BLaER1 treated with 17β-estradiol and CSF1 and Interleukin-3, amounts not matched to agents 10 nM and 100 nM (cell line): Measurements from ENCODE around the gene CALML5.

Experiments used
- H3K27ac ChIP-seq, 11 experiments: shearing (Covaris generic); formaldehyde crosslinking; 2 replicates each; pipeline ENCODE4 v1.8.1; 2022
- H3K27me3 ChIP-seq, 11 experiments: shearing (Covaris generic); formaldehyde crosslinking; 2 replicates each; pipeline ENCODE4 v1.8.1; 2022
- H3K36me3 ChIP-seq, 11 experiments: shearing (Covaris generic); formaldehyde crosslinking; 2 replicates each; pipeline ENCODE4 v1.8.1; 2022
- H3K4me1 ChIP-seq, 10 experiments: shearing (Covaris generic); formaldehyde crosslinking; 2 replicates each; pipeline ENCODE4 v1.8.1; 2022
- H3K4me2 ChIP-seq, 11 experiments: shearing (Covaris generic); formaldehyde crosslinking; 2 replicates each; pipeline ENCODE4 v1.8.1; 2022
- H3K4me3 ChIP-seq, 10 experiments: shearing (Covaris generic); formaldehyde crosslinking; 2 replicates each; pipeline ENCODE4 v1.8.1; 2022
- H3K9ac ChIP-seq, 11 experiments: shearing (Covaris generic); formaldehyde crosslinking; 2 replicates each; pipeline ENCODE4 v1.8.1; 2022
- H3K9me3 ChIP-seq, 11 experiments: shearing (Covaris generic); formaldehyde crosslinking; replicated peaks in 1 of 11; 2 replicates each; pipeline ENCODE4 v1.8.1; 2022
- H4K20me1 ChIP-seq, 11 experiments: shearing (Covaris generic); formaldehyde crosslinking; 2 replicates each; pipeline ENCODE4 v1.8.1; 2022
- Cebpa-rat ChIP-seq, 11 experiments: shearing (Covaris generic); IDR thresholded peaks; 2 replicates each; pipeline ENCODE4 v1.8.1; 2022

The CALML5 gene

DNA sequence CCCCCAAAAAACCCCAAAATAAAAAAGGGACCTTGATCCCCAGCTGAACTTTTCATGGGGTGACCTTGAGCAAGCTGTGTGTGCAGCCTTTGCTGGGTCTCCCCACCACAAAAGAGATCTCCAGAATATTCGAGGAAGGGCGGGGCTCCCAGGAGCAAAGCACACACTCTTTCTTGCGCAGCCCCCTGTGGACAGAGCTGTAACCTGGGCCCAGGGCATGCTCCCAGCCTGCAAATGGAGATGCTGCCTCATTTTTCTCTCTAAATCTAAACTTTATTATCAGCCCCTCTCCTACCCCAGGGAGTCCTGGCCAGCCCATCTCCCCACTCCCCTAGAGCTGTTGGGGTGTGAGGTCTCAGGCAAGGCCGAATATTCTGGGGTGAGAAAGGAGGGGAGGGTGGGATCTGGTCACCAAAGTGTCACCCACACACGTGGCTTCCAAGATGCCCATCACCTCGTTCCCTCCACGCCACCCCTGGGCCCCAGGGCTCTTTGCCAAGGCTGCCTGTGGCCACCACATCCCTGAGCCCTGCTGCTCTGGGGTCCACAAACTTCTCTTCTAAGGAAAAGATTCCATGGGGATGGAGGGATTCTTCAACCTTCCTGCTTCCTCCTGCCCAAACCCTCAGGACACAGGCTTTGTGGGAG is 23.7 kb upstream of the CALML5 start:
- Histone ChIP-seq H3K27me3 (no peaks in the 10 kb centered on the region), H4K20me1 (no peaks in the 10 kb centered on the region), H3K9me3 (no peaks in the 10 kb centered on the region), H3K4me1 (peaks cover 0 to 9% (median 7%) of the 10 kb centered on the region in 10 experiments; a peak in 10 of 20 replicates), H3K36me3 (no peaks in the 10 kb centered on the region), H3K9ac (no peak overlapping the region), H3K4me3 (no peak overlapping the region), H3K4me2 (no peak overlapping the region), H3K27ac (no peak overlapping the region)
- no peak for TF ChIP-seq Cebpa-rat (IDR thresholded peaks at IDR 0.05)

DNA sequence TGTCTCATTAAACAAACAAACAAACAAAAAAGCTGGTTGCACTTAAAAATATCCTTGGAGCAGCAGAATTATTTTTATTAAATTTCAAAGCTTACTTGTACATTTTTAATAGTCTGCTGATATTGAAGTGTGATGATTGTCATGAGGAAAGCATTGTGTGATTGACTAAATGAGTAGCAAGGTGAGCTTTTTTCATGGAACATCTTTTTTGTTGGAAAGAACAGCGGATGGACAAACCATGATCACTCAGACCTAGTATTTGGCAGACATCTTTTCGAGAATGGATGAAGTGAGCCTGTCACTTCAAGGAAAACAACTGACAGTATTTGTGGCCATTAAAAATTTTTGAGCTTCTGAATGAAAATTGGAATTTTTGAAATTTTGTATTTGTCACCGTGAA is 19.7 kb upstream of the CALML5 start:
- H4K20me1 ChIP-seq, result no peaks in the 10 kb centered on the region
- no peak for TF ChIP-seq Cebpa-rat (IDR thresholded peaks at IDR 0.05)
- no peaks in the 10 kb centered on the region for H3K9me3 ChIP-seq
- no peak overlapping the region for H3K27ac ChIP-seq
- no peaks in the 10 kb centered on the region for H3K4me1 ChIP-seq
- no peaks in the 10 kb centered on the region for H3K36me3 ChIP-seq
- no peak overlapping the region for H3K4me2 ChIP-seq
- no peak overlapping the region for H3K9ac ChIP-seq
- no peaks in the 10 kb centered on the region for H3K27me3 ChIP-seq
- H3K4me3 ChIP-seq, result no peak overlapping the region

DNA sequence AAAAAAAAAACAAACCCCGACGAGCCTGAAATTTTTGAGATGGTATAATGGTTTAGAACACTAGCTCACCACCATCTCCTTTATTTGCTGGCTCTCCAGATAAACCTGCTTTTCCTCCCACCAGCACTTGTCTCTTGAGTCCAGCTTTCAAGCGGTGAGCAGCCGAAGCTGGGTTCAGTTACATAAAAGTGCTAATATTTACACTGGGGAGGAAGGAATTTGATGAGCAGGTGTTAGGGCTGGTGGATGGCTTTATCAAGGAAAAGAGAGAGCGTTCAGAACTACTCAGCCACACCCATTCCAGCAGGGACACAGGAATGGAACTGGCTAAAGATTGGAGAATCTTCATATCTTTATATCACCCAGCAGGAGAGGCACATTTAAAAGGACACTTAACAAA is 18.8 kb upstream of the CALML5 start:
- Histone ChIP-seq H3K27ac (no peak overlapping the region), H4K20me1 (no peaks in the 10 kb centered on the region), H3K4me1 (no peaks in the 10 kb centered on the region), H3K27me3 (no peaks in the 10 kb centered on the region), H3K9me3 (no peaks in the 10 kb centered on the region), H3K4me2 (no peak overlapping the region), H3K36me3 (no peaks in the 10 kb centered on the region), H3K4me3 (no peak overlapping the region), H3K9ac (no peak overlapping the region)
- TF ChIP-seq Cebpa-rat (IDR thresholded peaks at IDR 0.05), result no peak

DNA sequence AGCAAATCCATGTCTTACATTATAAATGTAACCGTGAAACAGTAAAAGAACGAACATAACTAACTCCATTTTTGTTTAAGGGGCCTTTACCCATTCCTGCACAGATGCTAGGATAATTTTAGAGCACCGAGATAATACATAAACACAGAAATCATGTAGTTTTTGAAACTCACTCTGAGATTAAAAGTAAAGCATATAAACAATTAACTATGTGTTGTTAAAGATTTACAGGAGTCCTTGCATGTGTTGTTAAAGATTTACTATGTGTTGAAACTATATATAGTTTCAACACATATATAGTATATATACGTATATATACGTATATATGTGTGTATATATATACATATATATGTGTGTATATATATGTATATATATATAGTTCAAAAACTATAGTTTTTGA is 18.2 kb upstream of the CALML5 start:
- Histone ChIP-seq H3K9ac (no peak overlapping the region), H4K20me1 (no peaks in the 10 kb centered on the region), H3K4me3 (no peak overlapping the region), H3K27me3 (no peaks in the 10 kb centered on the region), H3K4me1 (no peaks in the 10 kb centered on the region), H3K4me2 (no peak overlapping the region), H3K9me3 (no peaks in the 10 kb centered on the region), H3K27ac (no peak overlapping the region), H3K36me3 (no peaks in the 10 kb centered on the region)
- TF ChIP-seq Cebpa-rat (IDR thresholded peaks at IDR 0.05), result no peak

DNA sequence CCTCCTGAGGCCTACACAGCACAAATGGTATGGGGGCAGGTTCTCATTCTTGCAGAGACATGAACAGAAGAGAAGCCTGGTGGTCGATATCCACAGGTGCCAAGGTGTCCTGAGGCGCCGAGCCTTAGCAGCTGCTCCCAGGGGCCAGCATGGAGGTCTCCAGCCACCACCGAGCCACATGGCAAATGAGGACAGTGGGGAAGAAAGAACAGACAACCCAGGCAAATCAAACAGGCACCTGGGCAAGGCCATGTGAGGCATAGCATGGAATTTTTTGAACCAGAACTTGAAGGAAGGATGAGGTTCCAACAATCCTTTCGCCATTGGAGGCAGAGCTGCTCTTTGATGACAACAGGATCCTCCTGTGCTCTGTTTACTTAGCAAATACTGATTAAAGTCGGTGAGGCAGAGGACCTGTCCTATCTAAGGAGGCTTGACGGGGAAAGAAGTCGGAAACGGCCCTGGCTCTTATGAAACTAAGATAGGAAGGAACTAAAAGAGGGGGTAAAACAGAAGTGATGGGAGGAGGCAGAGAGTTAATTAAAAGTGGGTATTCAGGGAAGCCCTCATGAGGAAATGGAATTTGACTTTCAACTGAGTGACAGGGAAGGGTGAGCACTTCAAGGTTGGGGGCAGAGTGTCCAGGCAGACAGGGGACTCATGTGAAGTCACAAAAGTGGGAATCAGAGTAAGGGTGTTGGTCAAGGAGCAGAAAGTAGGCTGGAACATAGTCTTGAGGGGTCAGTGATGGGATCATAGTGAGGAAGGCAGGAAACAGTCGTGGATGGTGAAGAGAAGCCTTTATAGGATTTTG is 16.8 kb upstream of the CALML5 start:
- no peaks in the 10 kb centered on the region for H4K20me1 ChIP-seq
- no peak overlapping the region for H3K27ac ChIP-seq
- H3K4me1 ChIP-seq, result no peaks in the 10 kb centered on the region

DNA sequence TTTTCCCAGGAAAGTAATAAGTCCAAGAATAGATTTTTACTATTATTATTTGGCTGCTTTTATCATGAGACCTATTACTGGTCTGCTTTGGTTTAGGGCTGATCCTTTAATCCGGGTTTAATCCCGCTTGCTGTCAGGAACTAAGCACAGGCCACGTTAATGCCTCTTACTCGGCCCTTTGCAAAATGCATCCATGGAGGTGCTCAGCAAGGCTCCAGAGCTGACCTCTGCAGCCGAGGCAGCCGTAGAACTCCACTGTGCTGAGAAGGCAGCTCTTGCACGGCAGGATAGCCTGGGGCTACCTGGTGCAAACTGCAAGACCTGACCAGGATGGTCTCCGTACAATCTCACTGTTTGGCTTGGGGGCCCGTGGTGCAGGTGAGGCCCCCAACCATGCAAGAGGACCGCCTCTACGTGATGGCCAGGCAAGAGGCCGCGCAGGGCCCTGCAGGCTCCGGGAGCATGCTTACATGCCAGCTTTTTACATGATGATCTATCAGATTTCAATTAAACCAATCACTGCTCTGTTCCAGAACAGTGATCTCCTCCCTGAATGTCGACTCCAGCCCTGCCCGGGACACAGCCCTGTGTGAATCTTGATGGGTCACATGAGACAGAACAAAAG is 15.0 kb upstream of the CALML5 start:
- Histone ChIP-seq H3K4me3 (no peak overlapping the region), H3K27ac (no peak overlapping the region), H3K36me3 (no peaks in the 10 kb centered on the region), H3K4me2 (no peak overlapping the region), H4K20me1 (no peaks in the 10 kb centered on the region), H3K4me1 (peaks cover 0 to 1% (median 0%) of the 10 kb centered on the region in 10 experiments; a peak in 2 of 20 replicates), H3K9ac (no peak overlapping the region), H3K9me3 (no peaks in the 10 kb centered on the region), H3K27me3 (no peaks in the 10 kb centered on the region)
- TF ChIP-seq Cebpa-rat (IDR thresholded peaks at IDR 0.05), result no peak

More for the DNA sequence above, 16.8 kb upstream of the CALML5 start:
- no peak overlapping the region for H3K4me3 ChIP-seq
- H3K27me3 ChIP-seq, result no peaks in the 10 kb centered on the region
- H3K4me2 ChIP-seq, result no peak overlapping the region
- TF ChIP-seq Cebpa-rat (IDR thresholded peaks at IDR 0.05), result no peak
- no peaks in the 10 kb centered on the region for H3K9me3 ChIP-seq
- no peaks in the 10 kb centered on the region for H3K36me3 ChIP-seq
- no peak overlapping the region for H3K9ac ChIP-seq

DNA sequence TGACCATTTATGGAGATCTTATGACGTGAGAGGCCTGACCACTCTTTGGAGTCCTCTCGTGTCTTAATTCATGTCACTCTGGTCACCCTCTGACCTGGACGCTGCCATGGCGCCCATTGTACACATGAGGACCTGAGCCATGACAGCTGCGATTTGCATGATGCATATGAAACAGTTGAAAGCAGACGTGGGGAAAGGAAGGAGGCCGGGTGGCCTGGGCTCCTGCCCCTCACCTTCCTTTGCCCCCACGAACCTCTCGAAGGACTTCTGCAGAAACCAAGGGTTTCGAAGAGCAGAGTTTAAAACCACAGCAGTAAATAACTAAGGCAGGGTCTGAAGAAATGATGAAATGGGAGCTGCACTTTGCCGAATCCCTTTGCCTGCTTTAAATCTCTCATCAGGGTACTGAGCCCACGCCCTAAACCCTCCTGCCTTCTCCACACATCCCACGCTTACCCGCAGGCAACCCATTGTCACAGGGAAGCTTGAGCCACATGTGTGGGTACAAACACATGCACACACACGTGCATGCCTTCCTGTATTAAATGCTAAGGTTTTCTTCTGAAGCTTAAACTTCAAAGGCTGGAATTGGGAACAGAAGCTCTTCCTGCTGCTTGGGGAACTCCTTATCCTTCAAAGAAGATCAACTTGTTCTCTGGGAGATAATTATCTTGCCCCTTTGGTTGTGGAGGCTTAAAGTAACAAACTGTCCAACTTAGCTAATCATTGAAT is 13.7 kb upstream of the CALML5 start:
- Histone ChIP-seq H3K36me3 (no peaks in the 10 kb centered on the region), H3K9me3 (no peaks in the 10 kb centered on the region), H3K4me2 (no peak overlapping the region), H4K20me1 (no peaks in the 10 kb centered on the region), H3K27ac (no peak overlapping the region), H3K9ac (no peak overlapping the region), H3K4me3 (no peak overlapping the region), H3K27me3 (no peaks in the 10 kb centered on the region), H3K4me1 (peaks cover 0 to 8% (median 0%) of the 10 kb centered on the region in 10 experiments; a peak in 5 of 20 replicates)
- TF ChIP-seq Cebpa-rat (IDR thresholded peaks at IDR 0.05), result no peak

DNA sequence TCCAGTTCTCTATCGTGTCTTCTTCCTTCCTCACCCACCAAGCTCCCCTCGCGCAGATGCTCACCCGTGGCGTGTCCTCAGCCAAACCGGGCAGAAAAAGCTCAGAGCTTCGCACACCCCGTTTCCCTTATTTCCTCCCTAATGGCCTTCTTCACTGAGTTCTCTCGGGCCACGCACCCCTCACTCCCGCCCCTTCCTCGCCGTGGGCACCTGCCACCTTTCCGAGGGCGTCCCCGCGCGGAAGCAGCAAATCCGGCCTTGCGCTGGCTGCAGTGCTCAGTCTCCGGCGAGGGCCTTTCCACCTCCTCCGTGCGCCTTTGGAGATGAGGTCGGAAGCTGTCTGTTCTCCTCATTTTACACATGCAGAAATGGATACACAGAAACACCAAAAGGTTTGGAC is 13.0 kb upstream of the CALML5 start:
- Histone ChIP-seq H3K4me2 (no peak overlapping the region), H3K4me1 (peaks cover 0 to 8% (median 0%) of the 10 kb centered on the region in 10 experiments; a peak in 5 of 20 replicates), H3K4me3 (no peak overlapping the region), H3K27ac (no peak overlapping the region), H3K9ac (no peak overlapping the region), H4K20me1 (no peaks in the 10 kb centered on the region), H3K27me3 (no peaks in the 10 kb centered on the region), H3K9me3 (no peaks in the 10 kb centered on the region), H3K36me3 (no peaks in the 10 kb centered on the region)
- no peak for TF ChIP-seq Cebpa-rat (IDR thresholded peaks at IDR 0.05)

DNA sequence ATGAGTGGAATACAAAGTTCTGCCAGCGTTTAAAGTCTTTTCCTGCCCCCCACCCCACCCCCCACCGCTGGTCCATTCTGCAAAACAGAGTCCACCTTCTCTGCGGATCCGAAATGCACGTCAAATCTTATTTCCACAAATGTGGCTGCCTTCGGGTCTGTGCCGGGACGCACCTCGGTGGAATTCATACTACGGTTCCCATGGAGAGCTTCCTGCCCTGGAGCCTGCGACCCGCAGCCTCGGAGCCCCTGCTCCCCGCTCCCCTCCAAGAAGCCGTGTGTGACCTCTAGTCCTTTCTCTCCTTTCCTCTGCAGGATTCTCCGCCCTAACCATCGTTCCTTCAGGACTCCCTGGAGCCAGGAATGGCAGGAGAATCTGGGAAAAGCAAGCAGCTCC is 12.5 kb upstream of the CALML5 start:
- Histone ChIP-seq H3K4me2 (no peak overlapping the region), H3K36me3 (no peaks in the 10 kb centered on the region), H3K4me1 (peaks cover 0 to 8% (median 0%) of the 10 kb centered on the region in 10 experiments; a peak in 5 of 20 replicates), H3K27me3 (no peaks in the 10 kb centered on the region), H3K27ac (no peak overlapping the region), H3K9ac (no peak overlapping the region), H4K20me1 (no peaks in the 10 kb centered on the region), H3K9me3 (no peaks in the 10 kb centered on the region), H3K4me3 (no peak overlapping the region)
- no peak for TF ChIP-seq Cebpa-rat (IDR thresholded peaks at IDR 0.05)
